ENCODE data around the gene ADCY7.

Gene ADCY7

DNA sequence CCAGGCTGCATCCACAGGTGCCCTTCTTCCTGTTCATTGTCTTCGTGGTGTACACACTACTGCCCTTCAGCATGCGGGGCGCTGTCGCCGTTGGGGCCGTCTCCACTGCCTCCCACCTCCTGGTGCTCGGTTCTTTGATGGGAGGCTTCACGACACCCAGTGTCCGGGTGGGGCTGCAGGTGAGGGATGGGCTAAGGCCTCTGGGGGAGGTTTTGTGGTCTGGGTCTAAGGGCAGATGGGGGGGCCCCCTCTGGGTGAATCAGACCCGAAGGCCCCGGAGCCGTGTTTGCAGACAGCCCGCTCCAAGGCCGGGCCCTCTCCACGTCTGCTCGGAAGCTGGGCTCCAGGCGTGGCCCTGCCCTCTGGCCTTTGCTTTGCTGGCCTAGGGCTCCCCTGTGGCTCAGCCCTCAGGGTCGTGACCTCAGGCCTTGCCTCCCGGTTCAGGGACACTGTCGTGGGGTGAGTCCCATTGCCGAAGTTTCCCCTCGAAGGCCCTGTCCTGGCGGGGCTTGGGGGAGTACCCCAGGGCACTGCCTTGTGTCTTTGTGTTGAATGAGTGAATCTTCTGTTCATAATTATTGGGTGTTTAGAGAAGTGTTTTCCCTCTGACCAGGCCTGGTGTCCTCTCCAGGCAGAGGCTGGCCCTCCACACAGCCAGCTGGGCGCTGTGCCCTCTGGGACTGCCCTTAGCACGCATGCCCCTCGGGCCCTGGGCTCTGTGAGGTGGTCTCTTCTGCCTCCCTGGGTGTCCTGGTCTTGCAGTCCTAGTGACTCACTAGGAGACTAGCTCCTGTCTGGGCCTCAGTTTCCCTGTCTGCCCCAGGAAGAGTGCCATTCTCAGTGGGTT, 25.6 kb downstream of the ADCY7 start:
- H3K36me3 ChIP-seq = peaks cover 4% of the 10 kb centered on the region

DNA sequence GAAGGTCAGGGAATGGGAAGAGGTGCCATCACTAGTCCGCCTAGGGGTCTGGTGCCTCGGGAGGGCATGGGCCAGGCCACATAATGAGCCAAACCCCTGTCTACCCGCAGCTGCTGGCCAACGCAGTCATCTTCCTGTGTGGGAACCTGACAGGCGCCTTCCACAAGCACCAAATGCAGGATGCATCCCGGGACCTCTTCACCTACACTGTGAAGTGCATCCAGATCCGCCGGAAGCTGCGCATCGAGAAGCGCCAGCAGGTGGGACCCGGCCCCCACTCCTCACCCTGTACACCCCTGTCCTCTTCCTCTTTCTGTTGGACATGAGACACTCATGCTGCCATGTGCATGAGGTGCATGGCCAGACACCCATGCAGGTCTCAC, 26.2 kb downstream of the ADCY7 start:
- TF ChIP-seq, protein P1, sequence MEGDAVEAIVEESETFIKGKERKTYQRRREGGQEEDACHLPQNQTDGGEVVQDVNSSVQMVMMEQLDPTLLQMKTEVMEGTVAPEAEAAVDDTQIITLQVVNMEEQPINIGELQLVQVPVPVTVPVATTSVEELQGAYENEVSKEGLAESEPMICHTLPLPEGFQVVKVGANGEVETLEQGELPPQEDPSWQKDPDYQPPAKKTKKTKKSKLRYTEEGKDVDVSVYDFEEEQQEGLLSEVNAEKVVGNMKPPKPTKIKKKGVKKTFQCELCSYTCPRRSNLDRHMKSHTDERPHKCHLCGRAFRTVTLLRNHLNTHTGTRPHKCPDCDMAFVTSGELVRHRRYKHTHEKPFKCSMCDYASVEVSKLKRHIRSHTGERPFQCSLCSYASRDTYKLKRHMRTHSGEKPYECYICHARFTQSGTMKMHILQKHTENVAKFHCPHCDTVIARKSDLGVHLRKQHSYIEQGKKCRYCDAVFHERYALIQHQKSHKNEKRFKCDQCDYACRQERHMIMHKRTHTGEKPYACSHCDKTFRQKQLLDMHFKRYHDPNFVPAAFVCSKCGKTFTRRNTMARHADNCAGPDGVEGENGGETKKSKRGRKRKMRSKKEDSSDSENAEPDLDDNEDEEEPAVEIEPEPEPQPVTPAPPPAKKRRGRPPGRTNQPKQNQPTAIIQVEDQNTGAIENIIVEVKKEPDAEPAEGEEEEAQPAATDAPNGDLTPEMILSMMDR (IDR thresholded peaks at IDR 0.05; ENCODE audit: low read depth, low read length) = no peak

More for the DNA sequence above, 25.6 kb downstream of the ADCY7 start:
- H3K27me3 ChIP-seq (ENCODE audit: insufficient read depth, low read depth, severe bottlenecking) = no peaks in the 10 kb centered on the region
- no peak for DNase-seq
- TF ChIP-seq, protein P1 (IDR thresholded peaks at IDR 0.05; ENCODE audit: low read depth, low read length) = no peak
- H3K4me3 ChIP-seq (ENCODE audit: low read depth, low read length) = no peak overlapping the region
- H3K27ac ChIP-seq = no peak overlapping the region
- H3K9me3 ChIP-seq (ENCODE audit: severe bottlenecking) = no peaks in the 10 kb centered on the region

DNA sequence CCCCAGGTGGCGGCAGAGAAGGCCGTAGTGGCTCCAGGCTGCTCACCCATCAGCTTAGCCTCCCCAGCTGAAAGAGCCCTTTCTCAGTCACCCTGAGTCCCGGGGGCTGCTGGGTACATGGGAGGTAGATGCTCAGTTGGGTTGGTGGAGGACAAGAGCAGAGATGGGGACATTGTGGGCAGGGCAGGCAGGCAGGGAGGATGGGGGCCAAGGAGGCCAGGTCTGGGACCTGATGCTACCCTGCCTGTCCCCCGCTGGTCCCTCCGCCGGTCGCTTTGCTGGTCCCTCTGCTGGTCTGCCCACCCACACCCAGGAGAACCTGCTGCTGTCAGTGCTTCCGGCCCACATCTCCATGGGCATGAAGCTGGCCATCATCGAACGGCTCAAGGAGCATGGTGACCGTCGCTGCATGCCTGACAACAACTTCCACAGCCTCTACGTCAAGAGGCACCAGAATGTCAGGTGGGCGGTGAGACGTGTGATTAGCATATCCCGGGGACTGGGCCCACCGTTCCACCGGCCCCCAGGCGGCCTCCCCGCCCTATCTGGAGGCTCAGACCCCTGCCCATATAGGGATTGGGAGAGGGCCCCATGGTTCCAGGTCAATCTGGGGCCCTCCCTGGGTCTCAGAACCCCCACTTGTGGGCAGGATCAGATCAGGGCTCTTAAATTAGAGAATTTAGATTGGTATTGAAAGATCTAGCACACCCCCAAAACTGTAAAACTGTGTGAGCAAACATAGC, 26.9 kb downstream of the ADCY7 start:
- no peaks in the 10 kb centered on the region for H3K27me3 ChIP-seq (ENCODE audit: insufficient read depth, low read depth, severe bottlenecking)
- TF ChIP-seq, protein P1 (IDR thresholded peaks at IDR 0.05; ENCODE audit: low read depth, low read length) = no peak

More for the DNA sequence above, 26.2 kb downstream of the ADCY7 start:
- Histone ChIP-seq H3K9me3 (ENCODE audit: severe bottlenecking) (no peaks in the 10 kb centered on the region), H3K36me3 (peaks cover 4% of the 10 kb centered on the region), H3K4me3 (ENCODE audit: low read depth, low read length) (no peak overlapping the region), H3K27ac (no peak overlapping the region), H3K27me3 (ENCODE audit: insufficient read depth, low read depth, severe bottlenecking) (no peaks in the 10 kb centered on the region)
- DNase-seq = no peak

DNA sequence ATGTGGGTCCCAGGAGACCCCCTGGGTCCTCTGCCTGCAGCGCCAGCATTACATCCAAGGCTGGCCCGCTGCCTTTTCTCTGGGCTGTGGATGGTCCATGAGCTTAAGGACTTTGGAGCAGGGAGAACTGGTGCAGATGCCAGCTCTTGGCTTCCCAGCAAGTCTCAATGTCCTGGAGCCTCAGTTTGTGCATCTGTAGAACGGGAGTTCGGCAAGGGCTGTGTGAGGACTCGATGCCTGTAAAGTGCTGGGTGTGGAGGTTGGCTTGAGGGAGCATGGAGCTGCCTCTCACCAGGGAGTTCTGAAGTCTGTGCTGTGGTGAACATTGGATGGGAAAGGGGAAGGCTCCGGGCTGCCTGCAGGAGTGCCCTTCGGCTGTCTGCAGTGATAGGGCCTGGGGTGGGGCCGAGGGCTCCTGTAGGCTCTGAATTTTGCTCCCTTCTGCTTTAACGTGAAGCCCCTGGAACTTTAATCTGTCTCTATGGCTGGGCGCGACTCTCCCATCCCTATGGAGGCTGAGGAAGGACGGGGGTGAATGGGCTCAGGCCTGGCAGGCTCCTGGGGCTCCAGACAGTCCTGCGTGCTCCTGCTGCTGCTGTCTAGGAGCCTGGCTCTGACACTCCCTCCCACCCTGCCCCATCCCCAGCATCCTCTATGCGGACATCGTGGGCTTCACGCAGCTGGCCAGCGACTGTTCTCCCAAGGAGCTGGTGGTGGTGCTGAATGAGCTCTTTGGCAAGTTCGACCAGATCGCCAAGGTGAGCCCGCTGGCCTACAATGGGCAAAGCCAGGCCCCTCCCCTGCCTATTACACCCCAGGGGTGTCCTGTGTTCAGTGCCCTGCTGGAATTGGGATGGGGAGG, 27.9 kb downstream of the ADCY7 start:
- TF ChIP-seq, protein P1 (IDR thresholded peaks at IDR 0.05; ENCODE audit: low read depth, low read length) = no peak
- Histone ChIP-seq H3K4me3 (ENCODE audit: low read depth, low read length) (no peak overlapping the region), H3K36me3 (peaks cover 4% of the 10 kb centered on the region), H3K27ac (no peak overlapping the region), H3K27me3 (ENCODE audit: insufficient read depth, low read depth, severe bottlenecking) (no peaks in the 10 kb centered on the region), H3K9me3 (ENCODE audit: severe bottlenecking) (no peaks in the 10 kb centered on the region)
- no peak for DNase-seq

More for the DNA sequence above, 26.9 kb downstream of the ADCY7 start:
- no peaks in the 10 kb centered on the region for H3K9me3 ChIP-seq (ENCODE audit: severe bottlenecking)
- peaks cover 4% of the 10 kb centered on the region for H3K36me3 ChIP-seq
- no peak overlapping the region for H3K4me3 ChIP-seq (ENCODE audit: low read depth, low read length)
- DNase-seq = no peak
- no peak overlapping the region for H3K27ac ChIP-seq

DNA sequence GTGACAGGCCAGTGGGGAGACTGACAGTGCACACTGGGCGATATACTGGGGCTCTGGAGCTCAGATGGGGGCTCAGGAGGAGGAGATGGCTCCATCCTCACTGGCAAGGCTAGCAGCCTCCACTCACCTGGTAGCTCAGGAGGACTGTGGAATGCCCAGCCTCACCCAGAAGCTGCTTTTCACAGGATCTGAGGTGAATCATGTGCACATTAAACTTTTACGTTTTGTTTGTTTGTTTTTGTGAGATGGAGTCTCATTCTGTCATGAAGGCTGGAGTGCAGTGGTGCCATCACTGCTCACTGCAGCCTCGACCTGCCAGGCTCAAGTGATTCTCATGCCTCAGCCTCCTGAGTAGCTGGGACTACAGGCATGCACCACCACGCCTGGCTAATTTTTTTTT, 28.6 kb downstream of the ADCY7 start:
- H3K36me3 ChIP-seq = peaks cover 4% of the 10 kb centered on the region
- TF ChIP-seq, protein P1 (IDR thresholded peaks at IDR 0.05; ENCODE audit: low read depth, low read length) = no peak
- H3K27me3 ChIP-seq (ENCODE audit: insufficient read depth, low read depth, severe bottlenecking) = no peaks in the 10 kb centered on the region
- H3K27ac ChIP-seq = no peak overlapping the region
- no peaks in the 10 kb centered on the region for H3K9me3 ChIP-seq (ENCODE audit: severe bottlenecking)
- H3K4me3 ChIP-seq (ENCODE audit: low read depth, low read length) = no peak overlapping the region
- DNase-seq = no peak

Data from WERI-Rb-1 (cell line).